NCI-H82 (cell line): Measurements from ENCODE around the gene RAB36.

Experiments used
- DNase-seq: peaks from one replicate; lab custom pipeline; 2025; lab: John Stamatoyannopoulos, UW

RAB36 gene

DNA sequence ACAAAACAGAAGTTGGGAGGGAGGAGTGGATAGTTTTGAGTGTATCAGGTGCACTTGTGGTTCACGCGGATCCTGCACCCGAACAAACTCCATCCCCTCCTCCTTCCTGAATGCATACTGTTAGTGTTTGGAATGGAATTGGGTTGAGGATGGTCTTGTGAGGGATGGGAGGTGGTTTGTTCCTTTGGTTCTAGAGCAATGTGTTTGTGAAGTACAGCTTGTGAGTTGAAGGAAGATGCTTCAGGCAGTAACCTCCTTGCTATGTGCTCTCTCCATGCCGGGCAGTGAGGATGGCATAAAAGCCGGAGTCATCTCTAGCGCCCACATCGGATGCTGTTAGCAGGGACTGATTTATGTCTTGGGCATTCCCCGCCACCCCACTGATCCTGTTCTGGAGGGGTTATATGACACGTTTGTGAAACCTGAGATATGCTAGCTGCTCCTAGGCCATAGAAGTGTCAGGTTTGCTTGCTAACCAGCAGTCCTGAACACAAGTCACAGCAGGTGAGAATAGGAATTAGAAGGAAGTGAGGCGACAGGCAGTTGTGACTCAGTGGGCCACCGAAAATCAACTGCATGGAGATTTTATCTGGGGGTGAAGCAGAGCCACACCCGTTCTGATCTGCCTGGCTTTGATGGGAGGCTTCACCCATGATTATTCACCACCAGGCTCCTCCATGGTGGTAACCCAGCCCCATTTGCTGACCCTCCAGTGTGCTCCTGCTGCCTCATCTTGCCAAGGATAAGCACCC, 37.2 kb downstream of the RAB36 start:
- peak; percentile 58 for DNase-seq

DNA sequence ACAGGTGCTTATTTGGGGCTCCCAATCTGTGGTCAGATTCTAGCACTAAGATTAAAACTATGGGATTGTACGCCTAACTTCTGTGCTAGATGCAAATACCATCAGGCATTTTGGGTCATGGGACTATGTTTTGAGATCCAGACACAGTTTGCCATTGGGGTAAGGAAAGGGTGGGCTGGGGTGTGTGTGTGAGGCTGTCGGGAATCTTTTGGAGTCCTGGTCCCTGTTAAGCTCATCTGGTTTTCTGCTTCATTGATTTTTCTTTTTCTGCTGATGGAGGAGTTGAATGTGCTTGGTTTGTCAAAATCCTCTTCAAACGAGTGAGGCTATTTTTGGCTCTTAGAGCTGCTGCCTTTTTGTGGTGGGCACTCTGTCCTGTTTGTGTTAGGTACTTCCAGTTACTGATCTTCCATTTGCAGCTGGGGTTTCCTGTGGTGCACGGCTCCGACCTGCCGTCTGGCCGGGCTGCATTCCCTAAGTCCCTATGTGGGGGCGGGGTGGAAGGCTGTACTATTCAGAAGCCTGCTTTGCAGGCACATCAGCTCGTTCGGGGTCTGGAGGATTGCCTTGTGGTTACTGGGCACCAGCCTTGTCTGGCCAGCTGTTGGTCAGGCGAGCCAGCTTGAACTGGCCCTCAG, 37.9 kb downstream of the RAB36 start:
- peak; percentile 90 for DNase-seq

DNA sequence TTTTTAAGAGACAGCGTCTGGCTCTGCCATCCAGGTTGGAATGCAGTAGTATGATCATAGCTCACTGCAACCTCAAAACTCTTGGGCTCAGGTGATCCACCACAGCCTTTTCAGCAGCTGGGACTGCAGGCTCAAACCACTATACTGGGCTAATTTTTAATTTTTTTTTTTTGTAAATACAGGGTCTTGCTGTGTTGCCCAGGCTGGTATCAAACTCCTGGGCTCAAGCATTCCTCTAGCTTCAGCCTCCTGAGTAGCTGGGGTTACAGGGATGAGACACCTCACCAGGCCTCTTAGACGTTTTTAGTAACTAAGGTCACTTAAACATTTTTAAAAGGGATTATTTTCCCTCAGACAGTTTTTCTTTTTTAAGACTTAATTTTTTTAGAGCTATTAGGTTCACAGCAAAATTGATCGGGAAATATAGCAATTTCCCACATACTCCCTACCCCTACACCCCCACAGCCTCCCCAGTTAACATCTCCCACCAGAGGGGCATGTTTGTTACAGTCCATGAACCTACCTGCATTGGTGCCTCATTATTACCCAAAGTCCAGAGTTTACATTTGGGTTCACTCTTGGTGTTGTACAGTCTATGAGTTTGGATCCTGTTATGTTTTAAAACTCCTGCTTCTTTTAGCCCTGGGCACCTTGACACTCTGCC, 39.0 kb downstream of the RAB36 start:
- no peak for DNase-seq

DNA sequence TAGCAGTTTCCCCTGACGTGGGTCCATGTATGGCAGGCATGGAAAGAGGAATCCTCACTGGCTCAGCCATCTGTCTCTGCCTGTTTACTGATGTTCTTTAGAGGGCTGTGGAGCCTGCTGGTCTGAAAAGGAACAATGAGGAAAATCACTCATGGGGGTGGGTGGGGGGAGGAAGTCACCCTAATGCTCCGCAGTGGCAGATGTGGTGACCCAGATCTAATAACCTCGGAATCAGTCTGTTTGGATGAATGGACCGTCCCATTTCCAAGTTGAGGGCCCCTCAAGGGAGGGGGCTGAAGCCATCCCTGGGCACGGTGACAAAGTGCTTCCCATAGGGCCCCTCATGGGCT, 39.5 kb downstream of the RAB36 start:
- DNase-seq, result peak; percentile 85

DNA sequence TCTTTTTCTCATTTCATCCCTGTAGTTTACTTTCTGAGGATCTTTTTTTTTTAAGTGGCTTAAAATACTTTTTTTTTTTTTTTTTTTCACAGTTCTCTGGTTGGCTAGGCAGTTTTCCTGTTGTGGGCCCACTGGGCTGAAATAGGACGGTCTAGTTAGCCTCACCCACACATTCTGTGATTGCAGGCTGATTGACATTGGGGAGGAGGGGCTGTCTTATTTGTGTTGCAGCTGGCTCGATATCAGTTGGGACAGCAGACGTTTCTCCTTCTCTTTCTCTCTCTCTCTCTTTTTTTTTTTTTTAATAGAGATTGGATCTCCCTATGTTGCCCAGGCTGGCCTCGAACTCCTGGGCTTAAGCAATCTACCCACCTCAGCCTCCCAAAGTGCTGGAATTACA, 41.9 kb downstream of the RAB36 start:
- DNase-seq, result no peak

DNA sequence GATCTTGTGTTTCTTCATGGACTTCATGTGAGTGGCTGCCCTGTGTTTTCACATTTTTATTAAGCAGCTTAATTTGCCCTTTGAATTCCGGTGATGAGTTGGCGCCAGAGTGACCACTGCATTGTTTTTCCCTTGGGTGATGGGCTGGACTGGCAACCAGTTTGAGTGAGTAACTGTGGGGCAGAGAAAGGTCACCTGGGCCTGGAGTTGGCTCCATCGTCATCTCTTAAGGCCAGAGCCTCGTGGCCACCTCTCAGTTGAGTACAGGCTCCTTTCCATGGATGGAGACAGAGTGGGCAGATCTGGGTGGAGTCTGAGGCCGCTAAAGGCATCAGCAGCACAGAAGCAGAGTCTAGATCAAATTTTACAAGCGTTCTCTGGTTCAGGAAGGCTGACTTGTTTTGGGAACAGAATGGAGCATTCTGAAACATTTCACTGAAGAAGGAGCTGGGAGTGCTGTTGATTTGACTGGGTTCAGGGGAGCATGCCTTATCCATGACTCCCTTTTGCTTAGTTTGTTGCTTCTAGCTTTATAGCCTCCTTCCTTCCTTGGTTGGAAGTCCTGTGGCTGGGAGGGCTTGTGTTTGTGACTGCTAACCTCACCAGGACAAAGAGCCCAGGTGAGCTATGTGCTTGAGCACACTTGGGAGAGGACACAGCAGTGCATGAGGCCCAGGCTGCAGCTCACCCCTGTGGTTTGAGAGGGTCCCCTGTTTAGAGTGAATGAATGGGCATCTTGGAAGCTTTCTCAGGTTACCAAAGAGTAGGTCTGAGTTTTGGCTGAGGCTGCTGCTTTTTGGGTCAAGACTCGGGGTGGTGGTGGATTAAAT, 42.8 kb downstream of the RAB36 start:
- no peak for DNase-seq

DNA sequence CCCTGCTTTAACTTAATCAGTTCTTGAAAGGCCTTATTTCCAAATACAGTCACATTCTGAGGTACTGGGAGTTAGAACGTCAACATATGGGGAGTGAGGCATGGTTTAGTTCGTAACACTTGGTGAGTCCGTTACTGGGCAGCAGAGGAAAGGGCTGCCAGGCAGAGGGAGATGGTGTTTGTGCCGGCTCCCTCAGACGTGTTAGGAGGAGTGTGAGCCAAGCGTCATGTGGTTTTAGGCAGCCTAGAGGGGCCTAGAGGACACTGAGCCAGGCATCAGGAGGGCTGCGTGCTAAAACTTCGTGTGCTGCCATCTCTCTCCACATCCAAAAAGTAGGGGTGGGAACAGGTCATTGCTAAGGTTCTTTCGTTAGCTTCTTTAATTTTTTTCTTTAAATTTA, 45.2 kb downstream of the RAB36 start:
- DNase-seq, result no peak

DNA sequence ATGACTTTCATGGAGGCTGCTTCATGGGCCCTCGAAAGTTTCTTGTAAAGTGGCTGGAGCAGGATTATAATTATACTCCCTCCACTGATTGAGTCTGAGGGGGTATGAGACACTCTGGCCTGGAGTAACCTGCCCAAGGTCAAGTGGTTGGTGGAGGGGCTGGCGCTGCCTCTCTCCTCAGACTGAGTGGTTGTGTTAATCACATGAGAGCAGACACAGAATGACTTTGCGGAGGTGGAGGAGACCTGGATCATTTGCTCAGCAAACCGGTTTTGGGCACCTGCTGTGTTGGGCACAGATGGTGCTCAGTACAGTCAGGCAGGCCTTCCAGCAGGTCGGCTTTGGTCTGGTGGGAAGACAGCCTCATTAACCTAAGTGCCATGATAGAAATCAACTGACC, 46.9 kb downstream of the RAB36 start:
- DNase-seq, result peak; percentile 8

DNA sequence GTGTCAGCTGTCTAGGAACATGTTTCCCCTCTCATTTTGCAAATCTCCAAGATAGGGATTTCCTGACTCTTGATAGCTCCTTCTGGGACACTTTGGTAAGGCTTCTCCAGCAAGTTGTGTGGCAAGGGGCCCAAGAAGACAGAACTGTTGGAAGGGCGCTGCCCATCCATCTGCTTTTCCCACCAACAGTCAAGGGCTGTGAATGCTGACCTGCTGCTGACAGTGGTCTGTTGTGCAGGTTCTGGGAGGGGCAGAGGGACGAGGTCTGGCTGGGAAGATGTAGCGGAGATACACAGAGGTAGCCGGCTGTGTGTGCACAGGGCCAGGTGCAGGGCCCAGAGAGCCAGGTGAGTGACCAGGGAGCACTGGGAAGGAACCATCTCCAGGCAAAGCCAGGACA, 47.3 kb downstream of the RAB36 start:
- DNase-seq, result no peak

DNA sequence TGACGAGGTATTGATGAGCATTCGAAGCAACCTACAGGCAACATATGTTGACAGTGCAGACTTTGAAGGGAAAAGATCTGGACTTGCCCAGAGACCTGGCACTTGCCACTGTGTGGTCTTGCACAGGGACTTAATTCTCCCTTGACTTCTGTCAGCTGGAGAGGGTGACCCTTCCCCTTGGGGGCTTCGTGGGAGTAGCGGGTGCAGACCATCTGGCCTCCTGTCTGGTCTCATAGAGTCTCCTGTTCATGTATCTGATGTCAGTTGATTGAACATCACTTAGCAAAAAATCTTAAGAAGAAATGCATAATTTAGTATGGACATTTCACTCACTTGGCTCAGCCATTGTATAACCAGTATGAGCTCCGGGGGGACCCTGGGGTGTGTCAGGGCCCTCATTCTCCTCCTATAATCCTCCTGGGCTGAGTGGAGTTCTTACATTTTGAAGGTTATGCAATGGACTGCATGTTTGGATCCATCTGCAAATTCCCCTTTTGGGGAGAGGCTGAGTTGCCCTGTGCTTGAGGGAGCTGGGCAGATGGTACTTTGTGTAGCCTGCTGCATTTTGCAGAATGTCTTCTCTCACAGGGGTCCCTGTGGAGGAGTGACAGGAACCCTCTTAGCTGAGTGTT, 48.0 kb downstream of the RAB36 start:
- DNase-seq, result no peak

DNA sequence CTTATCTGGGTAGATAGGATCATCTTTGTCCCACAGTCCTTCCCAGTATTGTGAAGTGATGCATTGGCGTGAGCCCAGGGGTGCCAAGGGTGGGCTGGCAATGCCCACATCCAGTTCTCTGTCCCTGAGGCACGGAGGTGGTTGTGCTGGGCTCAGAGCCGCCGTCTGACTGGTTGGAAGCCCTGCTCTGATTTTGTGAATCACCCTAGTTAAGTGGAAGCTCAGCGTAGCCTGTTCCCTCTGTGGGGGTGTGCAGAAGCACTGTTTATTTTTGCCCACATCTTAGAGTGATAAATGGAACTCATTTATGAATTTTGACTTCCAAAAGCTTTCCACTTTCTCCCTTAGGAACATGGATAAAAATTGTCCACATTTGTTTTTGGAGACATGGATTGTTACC, 48.6 kb downstream of the RAB36 start:
- no peak for DNase-seq

DNA sequence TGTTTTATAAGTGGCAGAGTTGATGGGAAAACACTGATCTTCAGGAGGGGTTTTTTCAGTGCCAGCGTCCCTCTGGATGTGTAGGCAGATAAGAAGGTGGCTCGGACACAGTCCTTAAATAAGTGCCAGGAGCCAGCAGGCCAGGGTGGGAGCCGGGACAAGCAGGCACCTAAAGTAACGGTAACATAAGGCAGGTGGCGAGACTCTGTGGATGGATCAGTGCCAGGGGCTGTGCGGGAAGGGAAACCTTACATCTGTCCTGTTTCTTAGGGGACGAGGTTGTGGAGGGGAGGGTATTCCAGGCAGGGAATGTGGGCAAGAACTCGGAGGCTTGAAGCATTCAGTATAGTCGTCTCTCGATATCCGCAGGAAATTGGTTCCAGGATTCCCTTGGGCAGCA, 50.9 kb downstream of the RAB36 start:
- peak; percentile 9 for DNase-seq

DNA sequence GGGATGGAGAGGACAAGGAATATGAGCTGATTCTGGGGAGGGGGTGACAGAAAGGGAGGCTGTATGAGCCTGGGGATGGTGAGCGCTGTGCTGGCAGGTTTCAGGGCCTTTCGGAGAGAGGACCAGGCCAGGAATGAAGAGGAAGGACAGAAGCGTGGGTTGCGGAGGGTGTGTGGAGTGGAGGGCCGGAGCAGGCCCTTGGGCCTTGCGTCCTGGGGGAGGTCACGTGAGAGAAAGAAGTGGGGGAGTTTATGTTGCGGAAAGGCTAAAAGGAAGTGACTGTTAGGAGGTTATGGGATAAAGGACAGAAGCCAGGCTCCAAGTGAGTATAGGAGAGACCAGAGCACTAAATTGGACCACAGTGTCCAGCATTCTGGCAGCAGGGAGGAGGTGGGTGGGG, 52.6 kb downstream of the RAB36 start:
- no peak for DNase-seq

DNA sequence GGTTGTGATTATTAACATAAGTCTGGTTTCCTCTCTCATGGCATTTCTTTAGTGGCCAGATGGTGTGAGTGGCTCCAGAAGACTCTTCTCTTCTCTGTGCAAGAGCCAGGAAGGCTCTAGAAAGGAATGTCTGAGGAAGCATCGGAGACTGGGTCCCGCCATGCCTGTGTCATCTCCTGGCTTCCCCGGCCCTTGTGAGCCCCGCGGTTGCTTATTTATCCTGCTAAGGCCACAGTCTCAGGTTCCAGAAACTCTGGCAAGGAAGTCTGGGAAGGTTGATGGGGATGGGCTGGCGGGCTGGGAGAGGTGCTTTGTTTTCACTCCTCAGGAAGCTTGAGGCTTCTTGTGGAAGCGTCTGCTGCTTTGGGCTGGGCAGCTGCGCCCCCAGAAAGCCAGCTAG, 53.9 kb downstream of the RAB36 start:
- no peak for DNase-seq

DNA sequence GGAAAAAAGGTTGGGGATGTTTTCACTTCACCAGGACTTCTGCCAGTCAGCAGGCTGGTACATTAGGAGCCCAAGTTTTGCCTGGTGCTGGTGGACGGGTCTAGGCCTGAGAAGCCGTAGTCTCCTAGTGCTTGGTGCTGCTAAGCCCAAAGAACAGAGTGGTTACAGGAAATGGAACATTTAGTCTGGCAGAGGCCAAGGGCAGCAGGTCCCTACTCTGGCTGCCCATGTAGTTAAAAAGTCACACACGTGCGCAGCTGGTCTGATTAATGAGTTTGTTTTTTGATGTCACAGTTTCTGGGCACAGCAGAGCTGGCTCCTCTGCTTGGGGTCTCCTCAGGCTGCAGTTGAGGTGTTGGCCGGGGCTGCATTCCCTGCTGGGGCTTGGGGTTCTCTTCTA, 55.6 kb downstream of the RAB36 start:
- DNase-seq, result no peak

DNA sequence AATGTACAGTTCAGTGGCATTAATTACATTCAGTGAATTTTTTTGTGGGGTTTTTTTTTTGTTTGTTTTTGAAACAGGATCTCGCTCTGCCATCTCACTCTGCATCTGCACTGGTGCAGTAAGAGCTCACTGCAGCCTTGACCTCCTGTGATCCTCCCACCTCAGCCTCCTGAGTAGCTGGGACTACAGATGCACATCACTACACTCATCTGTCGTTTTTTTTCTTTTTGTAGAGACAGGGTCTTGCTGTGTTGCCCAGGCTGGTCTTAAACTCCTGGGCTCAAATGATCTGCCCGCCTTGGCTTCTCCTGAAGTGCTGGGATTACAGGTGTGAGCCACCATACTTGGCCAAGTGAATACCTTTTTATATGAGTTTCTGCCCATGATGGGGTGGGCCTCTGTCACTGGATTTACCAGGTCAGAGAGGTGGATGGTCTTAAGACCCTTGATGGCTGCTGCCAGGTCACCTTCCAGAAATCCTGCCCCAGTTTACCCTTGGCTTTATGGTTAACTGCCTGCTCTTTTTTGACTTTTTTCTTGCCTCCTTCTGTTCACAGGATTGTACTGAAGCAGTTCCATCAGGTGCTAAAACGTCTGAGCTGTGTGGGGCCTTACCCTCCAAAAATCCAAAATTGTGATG, 57.7 kb downstream of the RAB36 start:
- no peak for DNase-seq

DNA sequence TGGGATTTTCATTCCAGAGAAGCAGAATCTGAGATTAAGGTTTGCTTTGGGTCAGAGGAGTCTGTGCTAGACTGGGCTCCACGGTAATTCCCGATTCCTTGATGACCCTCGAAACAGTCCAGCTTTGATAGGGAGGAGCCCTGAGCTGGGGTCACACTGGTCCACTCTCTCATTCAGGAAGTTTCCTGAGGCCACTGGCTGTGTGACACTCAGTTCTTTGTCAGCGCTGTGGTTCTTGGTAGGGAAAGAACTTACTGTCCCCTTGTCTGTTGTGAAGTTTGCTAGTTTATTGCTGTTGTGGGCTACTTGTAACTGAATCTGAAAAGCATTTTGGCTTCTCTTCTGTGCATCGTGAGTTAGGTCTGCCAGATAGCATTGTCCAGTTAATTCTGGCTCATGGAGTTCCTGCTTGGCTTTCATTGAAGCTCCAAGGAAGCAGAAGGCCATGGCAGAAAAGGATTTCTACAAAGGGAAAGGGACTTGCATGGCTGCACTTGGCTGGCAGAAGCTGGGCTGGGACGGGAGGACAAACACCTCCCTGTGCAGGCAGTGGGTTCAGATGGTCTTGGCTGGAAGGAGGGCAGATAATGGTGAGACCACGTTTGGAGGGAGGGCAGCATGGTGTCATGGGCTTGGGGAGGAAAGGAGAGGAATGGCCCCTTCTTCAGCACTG, 58.3 kb downstream of the RAB36 start:
- DNase-seq, result no peak

DNA sequence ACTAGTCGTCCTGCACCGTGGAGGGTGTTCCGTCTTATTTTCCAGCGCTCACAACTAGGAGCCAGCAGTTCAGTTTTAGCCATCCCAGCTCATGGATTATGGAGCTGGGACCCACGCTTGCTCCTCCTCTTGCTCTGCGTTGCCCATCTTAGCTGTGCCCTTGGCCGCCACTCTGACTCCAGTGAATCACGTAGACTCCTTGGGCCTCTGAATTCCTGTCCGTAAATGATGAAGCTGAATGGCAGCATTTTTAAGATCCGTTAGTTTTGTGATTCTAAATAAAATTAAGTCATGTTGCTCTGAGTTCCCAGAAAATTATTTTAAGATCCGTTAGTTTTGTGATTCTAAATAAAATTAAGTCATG, 58.8 kb downstream of the RAB36 start:
- DNase-seq, result no peak

DNA sequence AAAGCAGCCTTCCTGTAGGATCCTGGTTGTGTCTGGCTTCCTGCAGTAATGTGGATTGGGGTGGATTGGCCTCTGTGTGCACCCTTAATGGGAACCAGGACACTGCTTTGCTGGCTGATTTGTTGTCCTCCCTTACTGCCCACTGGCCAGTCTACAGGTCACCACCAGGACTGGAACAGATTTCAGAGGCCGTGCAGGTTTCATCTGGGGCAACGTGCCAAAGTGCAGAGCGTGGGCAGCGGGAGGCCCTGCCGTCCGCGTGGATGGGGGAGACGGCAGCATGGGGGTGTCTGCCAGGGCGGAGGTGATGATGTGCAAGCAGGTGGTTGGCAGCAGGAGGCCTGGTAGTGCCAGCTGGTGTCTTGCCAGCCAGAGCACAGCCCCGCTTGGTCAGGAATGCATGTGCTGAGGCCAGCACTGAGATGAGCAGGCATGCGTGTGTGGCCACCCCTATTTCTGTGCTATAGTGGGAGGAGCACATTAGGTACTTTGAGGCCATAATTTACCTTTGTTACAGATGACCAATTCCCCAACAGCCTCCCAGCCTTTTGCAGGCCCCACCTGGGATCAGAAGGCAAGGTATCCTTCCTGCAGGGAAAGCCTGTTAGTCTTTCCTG, 59.4 kb downstream of the RAB36 start:
- no peak for DNase-seq

DNA sequence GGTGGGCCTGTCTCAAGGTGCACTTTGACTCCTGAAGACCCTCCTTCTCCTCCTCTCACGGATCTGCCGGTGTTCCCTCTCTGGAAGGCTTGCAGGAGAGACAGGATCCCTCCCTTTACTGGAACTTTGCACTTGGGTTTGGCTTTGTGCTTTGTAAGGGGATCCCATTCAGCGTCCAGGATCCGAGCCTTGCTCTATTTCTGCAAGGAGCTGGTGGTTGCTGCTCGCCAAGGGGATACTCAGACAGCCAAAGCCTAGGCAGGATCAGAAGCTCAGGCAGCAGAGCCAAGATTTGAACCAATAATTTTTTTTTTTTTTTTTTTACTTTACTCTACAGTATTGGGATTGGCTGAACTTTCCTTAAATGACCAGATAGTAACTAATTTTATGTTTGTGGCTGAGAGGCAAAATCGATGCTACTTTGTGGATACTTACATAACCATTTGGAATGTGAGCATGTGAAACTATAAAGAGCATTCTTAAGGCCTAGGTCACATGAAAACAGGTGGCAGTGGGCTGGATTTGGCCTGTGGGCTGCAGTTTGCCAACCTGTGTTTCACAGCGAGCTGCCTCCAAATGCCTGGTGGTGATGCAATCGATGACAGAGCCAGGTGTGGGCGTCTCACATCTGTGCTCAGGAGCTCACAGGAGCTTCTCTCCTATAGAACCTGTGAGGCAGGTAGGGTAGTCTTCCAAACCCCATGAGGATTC, 60.2 kb downstream of the RAB36 start:
- no peak for DNase-seq
